Measurements from ENCODE around the gene CABLES1. TPM values are rescaled to one million over a fixed set of nuclear protein-coding genes. Genes with fewer than 3 reads are reported as not detected.
"Not testable (repeated sequence)": the region's sequence is repeated elsewhere in the genome, so short reads cannot be mapped to it uniquely, and the experiment has no call there.

The CABLES1 gene
- total RNA-seq, 1 donor: 18.3 TPM

GRCh38 chr18:23281626-23282436 lies 146.5 kb downstream of the CABLES1 start:
- no peak for DNase-seq (ENCODE audit: low read depth in 2 of 3, low spot score in 2 of 3)

GRCh38 chr18:23282437-23282781 lies 147.1 kb downstream of the CABLES1 start:
- no peak for DNase-seq (ENCODE audit: low read depth in 2 of 3, low spot score in 2 of 3)

DNA sequence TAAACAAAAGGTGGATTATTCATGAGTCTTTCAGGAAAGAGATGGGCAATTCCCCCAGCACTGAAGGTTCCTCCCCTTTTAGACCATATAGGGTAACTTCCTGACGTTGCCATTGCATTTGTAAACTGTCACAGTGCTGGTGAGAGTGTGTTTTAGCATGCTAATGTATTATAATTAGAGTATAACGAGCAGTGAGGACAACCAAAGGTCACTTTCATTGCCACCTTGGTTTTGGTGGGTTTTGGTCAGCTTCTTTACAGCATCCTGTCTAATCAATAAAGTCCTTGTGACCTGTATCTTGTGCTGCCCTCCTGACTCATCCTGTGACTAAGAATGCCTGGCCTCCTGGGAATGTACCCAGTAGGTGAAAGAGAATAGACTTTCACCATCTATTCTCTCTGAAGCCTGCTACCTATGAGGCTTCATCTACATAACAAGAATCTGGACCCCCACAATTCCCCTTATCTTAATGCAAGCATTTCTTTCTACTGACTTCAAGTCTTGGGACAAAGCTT lies 148.7 kb downstream of the CABLES1 start:
- DNase-seq (ENCODE audit: low read depth in 2 of 3, low spot score in 2 of 3): no peak

GRCh38 chr18:23284629-23285028 lies 149.3 kb downstream of the CABLES1 start:
- no peak for DNase-seq (ENCODE audit: low read depth in 2 of 3, low spot score in 2 of 3)

- not testable (repeated sequence) for DNase-seq (ENCODE audit: low read depth in 2 of 3, low spot score in 2 of 3)
These were observed 150.3 kb downstream of the CABLES1 start for GRCh38 chr18:23285581-23285980.

- no peak for DNase-seq (ENCODE audit: low read depth in 2 of 3, low spot score in 2 of 3)
These were observed 156.3 kb downstream of the CABLES1 start for GRCh38 chr18:23291456-23292205.

GRCh38 chr18:23300231-23300805 lies 165.0 kb downstream of the CABLES1 start:
- DNase-seq (ENCODE audit: low read depth in 2 of 3, low spot score in 2 of 3): no peak

GRCh38 chr18:23301972-23302371 lies 166.7 kb downstream of the CABLES1 start:
- no peak for DNase-seq (ENCODE audit: low read depth in 2 of 3, low spot score in 2 of 3)

DNA sequence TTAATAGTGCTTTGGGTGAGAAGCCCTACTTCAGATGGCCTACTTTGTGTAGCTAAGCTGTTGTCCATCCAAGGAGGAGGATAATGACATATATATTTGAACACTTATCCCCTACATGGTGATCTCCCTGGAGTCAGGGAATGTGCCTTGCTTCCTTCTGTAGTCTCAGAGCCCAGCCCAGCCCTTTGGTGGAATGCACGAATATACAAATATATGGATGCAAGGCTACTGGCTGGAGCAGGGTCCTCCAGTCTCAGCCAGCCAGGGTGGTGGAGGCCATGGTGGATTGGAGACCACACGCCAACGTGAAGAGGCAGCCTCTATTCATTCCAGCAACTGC lies 167.2 kb downstream of the CABLES1 start:
- no peak for DNase-seq (ENCODE audit: low read depth in 2 of 3, low spot score in 2 of 3)

GRCh38 chr18:23302851-23303527 lies 167.7 kb downstream of the CABLES1 start:
- no peak for DNase-seq (ENCODE audit: low read depth in 2 of 3, low spot score in 2 of 3)

DNA sequence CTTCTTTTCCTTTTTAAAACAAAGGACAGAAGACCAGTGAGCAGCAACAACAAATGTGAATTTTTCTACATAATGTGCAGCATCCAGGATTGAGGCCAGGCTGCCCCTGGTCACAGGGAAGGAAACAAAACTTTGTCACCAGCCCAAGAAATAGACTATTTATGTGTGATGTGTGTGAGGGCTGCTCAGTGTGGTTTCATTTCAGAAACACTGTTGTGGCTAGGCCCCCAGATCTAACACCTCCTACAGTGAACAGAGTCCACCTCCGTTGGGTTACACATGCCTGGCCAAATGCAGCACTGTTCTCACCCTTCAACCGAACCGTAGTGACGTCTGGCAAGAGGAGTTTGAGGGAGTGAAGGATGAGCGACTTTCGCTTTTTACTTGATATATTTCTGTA lies 171.5 kb downstream of the CABLES1 start:
- DNase-seq (ENCODE audit: low read depth in 2 of 3, low spot score in 2 of 3): no peak

- DNase-seq (ENCODE audit: low read depth in 2 of 3, low spot score in 2 of 3): no peak
These were observed 172.4 kb downstream of the CABLES1 start for GRCh38 chr18:23307567-23308295.

Other genes starting within 250 kb of the CABLES1 start
- gene RBBP8, start 202.2 kb upstream of the CABLES1 start, total RNA-seq: 7.5 TPM